HCT116 (cell line): Measurements from ENCODE around the gene ACBD6.

Source experiments
- ZFX ChIP-seq: fragments of 450-650 bp; IDR thresholded peaks from 2 replicates; pipeline ENCODE4 v1.6.1; 2017
- TF ChIP-seq, protein P1 (sequence below), 3 experiments: fragments of 200-600 bp in 1 of 3; sonication (generic) in 1 of 3; IDR thresholded peaks in 2 of 3; conservative IDR thresholded peaks in 1 of 3; 2 replicates each; pipeline ENCODE4 v1.5.1; 2012 to 2017; ENCODE audit warnings: low read depth in 2 of 3, low read length in 2 of 3, antibody characterized with exemption in 1 of 3, borderline replicate concordance in 1 of 3, control low read depth in 1 of 3, mild to moderate bottlenecking in 1 of 3, mixed read lengths in 1 of 3, mixed run types in 1 of 3, moderate library complexity in 1 of 3; ENCODE audit not compliant: insufficient read depth in 1 of 3

DNA sequence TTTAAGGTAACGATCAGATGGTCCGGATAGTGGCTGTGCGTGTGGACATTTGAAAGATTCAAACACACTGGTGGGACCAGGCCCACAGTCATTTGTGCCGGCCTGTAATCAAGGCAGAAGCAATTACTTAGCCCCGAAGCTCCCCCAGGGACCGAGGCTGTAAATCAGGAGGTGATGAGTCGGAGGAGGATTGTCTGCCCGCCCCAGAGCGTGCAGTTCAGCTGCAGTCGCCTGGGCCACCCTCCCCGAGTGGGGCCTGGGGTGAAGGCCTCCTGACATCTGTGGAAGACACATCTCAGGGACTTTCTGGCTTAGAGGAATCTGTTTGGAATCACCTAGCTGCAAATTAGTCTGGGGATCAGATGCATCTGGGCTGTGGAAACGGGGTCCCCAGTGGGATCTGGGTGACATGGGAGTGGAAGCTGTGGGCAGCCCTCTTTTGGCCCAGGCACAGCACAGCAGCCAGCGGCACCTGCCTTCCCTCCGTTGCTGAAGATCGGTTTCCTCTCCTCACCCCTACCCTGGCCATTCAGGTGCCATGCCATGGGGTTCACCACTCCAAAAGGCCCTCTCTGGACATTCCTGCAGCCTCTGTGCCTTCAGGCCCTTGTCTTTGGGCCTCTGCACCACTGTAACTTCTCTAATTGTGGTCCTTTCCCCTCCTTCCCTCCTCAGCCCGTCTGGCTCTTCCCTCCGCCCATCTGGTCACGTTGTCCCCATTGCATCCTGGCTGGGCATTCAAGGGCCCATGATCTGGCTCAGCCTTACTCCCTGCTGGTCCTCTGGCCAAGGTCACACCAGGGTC, 246.6 kb downstream of the ACBD6 start:
- TF ChIP-seq, protein P1, sequence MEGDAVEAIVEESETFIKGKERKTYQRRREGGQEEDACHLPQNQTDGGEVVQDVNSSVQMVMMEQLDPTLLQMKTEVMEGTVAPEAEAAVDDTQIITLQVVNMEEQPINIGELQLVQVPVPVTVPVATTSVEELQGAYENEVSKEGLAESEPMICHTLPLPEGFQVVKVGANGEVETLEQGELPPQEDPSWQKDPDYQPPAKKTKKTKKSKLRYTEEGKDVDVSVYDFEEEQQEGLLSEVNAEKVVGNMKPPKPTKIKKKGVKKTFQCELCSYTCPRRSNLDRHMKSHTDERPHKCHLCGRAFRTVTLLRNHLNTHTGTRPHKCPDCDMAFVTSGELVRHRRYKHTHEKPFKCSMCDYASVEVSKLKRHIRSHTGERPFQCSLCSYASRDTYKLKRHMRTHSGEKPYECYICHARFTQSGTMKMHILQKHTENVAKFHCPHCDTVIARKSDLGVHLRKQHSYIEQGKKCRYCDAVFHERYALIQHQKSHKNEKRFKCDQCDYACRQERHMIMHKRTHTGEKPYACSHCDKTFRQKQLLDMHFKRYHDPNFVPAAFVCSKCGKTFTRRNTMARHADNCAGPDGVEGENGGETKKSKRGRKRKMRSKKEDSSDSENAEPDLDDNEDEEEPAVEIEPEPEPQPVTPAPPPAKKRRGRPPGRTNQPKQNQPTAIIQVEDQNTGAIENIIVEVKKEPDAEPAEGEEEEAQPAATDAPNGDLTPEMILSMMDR (IDR thresholded peaks at IDR 0.05 in 2 of 3, conservative IDR thresholded peaks at IDR 0.05 in 1 of 3; ENCODE audit: borderline replicate concordance in 1 of 3, insufficient read depth in 1 of 3, low read depth in 2 of 3, low read length in 2 of 3), result no peak
- no peak for TF ChIP-seq ZFX
